ENCODE results near the gene STK40. TPM values are rescaled to one million over a fixed set of nuclear protein-coding genes. Genes with fewer than 3 reads are reported as not detected.
A peak's percentile ranks its signal among the peaks of the same experiment; 100 is the strongest.

The STK40 gene
- total RNA-seq, 1 experiment from 2014 or later, result 14.4 TPM

GRCh38 chr1:36307601-36308330 is 78.0 kb downstream of the STK40 start:
- ChIA-PET POLR2A (ENCODE audit: unreplicated experiment) (interaction anchor here (1.0 kb wide), 1 partner anchor 79 kb away, joined by 3 read pairs; no protein-coding TSS in a partner anchor), CTCF (no interaction called here)
- peak overlapping the region; percentile 83 for H3K4me3 ChIP-seq (ENCODE audit: low read length)
- no peaks in the 10 kb centered on the region for H3K9me3 ChIP-seq (ENCODE audit: low read length)
- no peaks in the 10 kb centered on the region for H3K27me3 ChIP-seq (ENCODE audit: low read length)
- peaks cover 14% of the 10 kb centered on the region for H3K79me2 ChIP-seq (ENCODE audit: low read length)
- DNase-seq, result no peak
- no peak overlapping the region for H2AFZ ChIP-seq (ENCODE audit: low read length)
- H3K36me3 ChIP-seq (ENCODE audit: low read depth, low read length), result peaks cover 11% of the 10 kb centered on the region
- peak overlapping the region; percentile 20; the same call in 1 of the 2 replicates for H3K9ac ChIP-seq (ENCODE audit: low read length)
- H3K9me2 ChIP-seq (replicated peaks; ENCODE audit: low read length), result no peaks in the 10 kb centered on the region
- H3K4me1 ChIP-seq (ENCODE audit: insufficient read depth, low read length), result peaks cover 21% of the 10 kb centered on the region
- H3K4me2 ChIP-seq (ENCODE audit: low read length), result peak overlapping the region; percentile 85
- H3F3A ChIP-seq (ENCODE audit: low read length, unreplicated experiment), result no peaks in the 10 kb centered on the region
- no peaks in the 10 kb centered on the region for H4K20me1 ChIP-seq (ENCODE audit: low read length)
- intact Hi-C loops (cut with micrococcal nuclease), result loop anchor here (1.0 kb wide), 1 partner anchor 42 kb away; no protein-coding TSS in a partner anchor
- TF ChIP-seq, protein P1, sequence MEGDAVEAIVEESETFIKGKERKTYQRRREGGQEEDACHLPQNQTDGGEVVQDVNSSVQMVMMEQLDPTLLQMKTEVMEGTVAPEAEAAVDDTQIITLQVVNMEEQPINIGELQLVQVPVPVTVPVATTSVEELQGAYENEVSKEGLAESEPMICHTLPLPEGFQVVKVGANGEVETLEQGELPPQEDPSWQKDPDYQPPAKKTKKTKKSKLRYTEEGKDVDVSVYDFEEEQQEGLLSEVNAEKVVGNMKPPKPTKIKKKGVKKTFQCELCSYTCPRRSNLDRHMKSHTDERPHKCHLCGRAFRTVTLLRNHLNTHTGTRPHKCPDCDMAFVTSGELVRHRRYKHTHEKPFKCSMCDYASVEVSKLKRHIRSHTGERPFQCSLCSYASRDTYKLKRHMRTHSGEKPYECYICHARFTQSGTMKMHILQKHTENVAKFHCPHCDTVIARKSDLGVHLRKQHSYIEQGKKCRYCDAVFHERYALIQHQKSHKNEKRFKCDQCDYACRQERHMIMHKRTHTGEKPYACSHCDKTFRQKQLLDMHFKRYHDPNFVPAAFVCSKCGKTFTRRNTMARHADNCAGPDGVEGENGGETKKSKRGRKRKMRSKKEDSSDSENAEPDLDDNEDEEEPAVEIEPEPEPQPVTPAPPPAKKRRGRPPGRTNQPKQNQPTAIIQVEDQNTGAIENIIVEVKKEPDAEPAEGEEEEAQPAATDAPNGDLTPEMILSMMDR (conservative IDR thresholded peaks at IDR 0.05; ENCODE audit: low read depth, low read length), result no peak
- TF ChIP-seq EZH2 (IDR thresholded peaks at IDR 0.05; ENCODE audit: low read length, unreplicated experiment) (no peak), EZH2phosphoT487 (IDR thresholded peaks at IDR 0.05; ENCODE audit: borderline replicate concordance, low read length) (no peak)
- no peak overlapping the region for H3K27ac ChIP-seq (ENCODE audit: low read length)
- BruUV-seq (replicated peaks), result TSS peak; percentile 31
- ATAC-seq, result no peak

- CTCF ChIA-PET, result no interaction called here
- peak overlapping the region; percentile 83 for H3K4me3 ChIP-seq (ENCODE audit: low read length)
- no peaks in the 10 kb centered on the region for H3K9me3 ChIP-seq (ENCODE audit: low read length)
- H3K4me1 ChIP-seq (ENCODE audit: insufficient read depth, low read length), result peaks cover 21% of the 10 kb centered on the region
- H3K9ac ChIP-seq (ENCODE audit: low read length), result peak overlapping the region; percentile 77
- BruUV-seq (replicated peaks), result no TSS peak
- peak; percentile 98 for DNase-seq
- peak overlapping the region; percentile 85 for H3K4me2 ChIP-seq (ENCODE audit: low read length)
- H2AFZ ChIP-seq (ENCODE audit: low read length), result peak overlapping the region; percentile 91
- H3K27me3 ChIP-seq (ENCODE audit: low read length), result no peaks in the 10 kb centered on the region
- no peaks in the 10 kb centered on the region for H3K9me2 ChIP-seq (replicated peaks; ENCODE audit: low read length)
- peaks cover 18% of the 10 kb centered on the region for H3K36me3 ChIP-seq (ENCODE audit: low read depth, low read length)
- ATAC-seq, result peak; percentile 96
- H3K79me2 ChIP-seq (ENCODE audit: low read length), result peaks cover 18% of the 10 kb centered on the region
- no peak for TF ChIP-seq EZH2phosphoT487 (IDR thresholded peaks at IDR 0.05; ENCODE audit: borderline replicate concordance, low read length)
- TF ChIP-seq, protein P1 (conservative IDR thresholded peaks at IDR 0.05; ENCODE audit: low read depth, low read length), result no peak
- no peak for TF ChIP-seq EZH2 (IDR thresholded peaks at IDR 0.05; ENCODE audit: low read length, unreplicated experiment)
- POLR2A ChIA-PET (ENCODE audit: unreplicated experiment), result interaction anchor here (0.7 to 1.0 kb wide), 2 partner anchors 54 to 80 kb away, joined by 3 read pairs; no protein-coding TSS in a partner anchor
- H4K20me1 ChIP-seq (ENCODE audit: low read length), result no peaks in the 10 kb centered on the region
- 0 out of 2 replicates have a peak overlapping the region, but pooled peaks have one; percentile 53 for H3K27ac ChIP-seq (ENCODE audit: low read length)
- H3F3A ChIP-seq (ENCODE audit: low read length, unreplicated experiment), result no peaks in the 10 kb centered on the region
- intact Hi-C loops (cut with micrococcal nuclease), result loop anchor here (1.0 kb wide), 1 partner anchor 42 kb away; no protein-coding TSS in a partner anchor
Measured at GRCh38 chr1:36306902-36307456, 78.7 kb downstream of the STK40 start.

Data from PC-3 (cell line).